SK-N-SH treated with all-trans-retinoic acid at 6 μM for 48 hours (cell line): ENCODE data around the gene HES6.

Experiments used
- RARB ChIP-seq: fragments of 250-450 bp; sonication (Bioruptor Pico); IDR thresholded peaks from 2 replicates; pipeline ENCODE4 v1.8.0; 2021; ENCODE audit warnings: mild to moderate bottlenecking, moderate library complexity
- SNAI2 ChIP-seq: fragments of 250-450 bp; sonication (Bioruptor Pico); IDR thresholded peaks from 2 replicates; pipeline ENCODE4 v1.5.0; 2020; ENCODE audit warnings: mild to moderate bottlenecking, moderate library complexity
- TCF4 ChIP-seq: fragments of 250-450 bp; sonication (Bioruptor Pico); IDR thresholded peaks from 2 replicates; pipeline ENCODE4 v1.8.0; 2021; ENCODE audit warnings: mild to moderate bottlenecking, moderate library complexity, borderline replicate concordance
- ZC3H10 ChIP-seq: fragments of 250-450 bp; sonication (Bioruptor Pico); IDR thresholded peaks from 2 replicates; pipeline ENCODE4 v1.5.1; 2021; ENCODE audit warnings: mild to moderate bottlenecking, moderate library complexity
- ZFP3 ChIP-seq: fragments of 250-450 bp; sonication (Bioruptor Pico); IDR thresholded peaks from 2 replicates; pipeline ENCODE4 v1.5.0; 2020; ENCODE audit warnings: mild to moderate bottlenecking, moderate library complexity
- ZFP30 ChIP-seq: fragments of 450-650 bp; formaldehyde crosslinking; IDR thresholded peaks from 2 replicates; pipeline ENCODE4 v1.5.0; 2022; ENCODE audit warnings: mild to moderate bottlenecking, moderate library complexity
- TF ChIP-seq, protein P1 (sequence below): fragments of 250-450 bp; sonication (Bioruptor Pico); IDR thresholded peaks from 2 replicates; pipeline ENCODE4 v1.5.1; 2020; ENCODE audit warnings: low read depth, mild to moderate bottlenecking, moderate library complexity
- TF ChIP-seq, protein P2 (sequence below): fragments of 250-450 bp; sonication (Bioruptor Pico); IDR thresholded peaks from 2 replicates; pipeline ENCODE4 v1.5.1; 2021; ENCODE audit warnings: mild to moderate bottlenecking, moderate library complexity
- TF ChIP-seq, protein P3 (sequence below): fragments of 250-450 bp; sonication (Bioruptor Pico); IDR thresholded peaks from 2 replicates; pipeline ENCODE4 v1.8.0; 2021; ENCODE audit warnings: low read depth, mild to moderate bottlenecking, moderate library complexity, borderline replicate concordance

DNA sequence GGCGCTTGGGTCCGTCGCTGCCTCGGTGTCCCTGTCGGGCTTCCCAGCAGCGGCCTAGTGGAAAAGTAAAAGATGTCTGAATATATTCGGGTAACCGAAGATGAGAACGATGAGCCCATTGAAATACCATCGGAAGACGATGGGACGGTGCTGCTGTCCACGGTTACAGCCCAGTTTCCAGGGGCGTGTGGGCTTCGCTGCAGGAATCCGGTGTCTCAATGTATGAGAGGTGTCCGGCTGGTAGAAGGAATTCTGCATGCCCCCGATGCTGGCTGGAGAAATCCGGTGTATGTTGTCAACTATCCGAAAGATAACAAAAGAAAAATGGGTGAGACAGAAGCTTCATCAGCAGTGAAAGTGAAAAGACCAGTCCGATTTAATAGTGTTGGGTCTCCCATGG is 8.0 kb downstream of the HES6 start:
- TF ChIP-seq ZFP30 (CRISPR knock-in tag) (no peak), ZFP3 (CRISPR knock-in tag) (no peak), RARB (CRISPR knock-in tag) (no peak), SNAI2 (CRISPR knock-in tag) (no peak), TCF4 (CRISPR knock-in tag) (no peak), ZC3H10 (CRISPR knock-in tag) (no peak)
- TF ChIP-seq, protein P1, sequence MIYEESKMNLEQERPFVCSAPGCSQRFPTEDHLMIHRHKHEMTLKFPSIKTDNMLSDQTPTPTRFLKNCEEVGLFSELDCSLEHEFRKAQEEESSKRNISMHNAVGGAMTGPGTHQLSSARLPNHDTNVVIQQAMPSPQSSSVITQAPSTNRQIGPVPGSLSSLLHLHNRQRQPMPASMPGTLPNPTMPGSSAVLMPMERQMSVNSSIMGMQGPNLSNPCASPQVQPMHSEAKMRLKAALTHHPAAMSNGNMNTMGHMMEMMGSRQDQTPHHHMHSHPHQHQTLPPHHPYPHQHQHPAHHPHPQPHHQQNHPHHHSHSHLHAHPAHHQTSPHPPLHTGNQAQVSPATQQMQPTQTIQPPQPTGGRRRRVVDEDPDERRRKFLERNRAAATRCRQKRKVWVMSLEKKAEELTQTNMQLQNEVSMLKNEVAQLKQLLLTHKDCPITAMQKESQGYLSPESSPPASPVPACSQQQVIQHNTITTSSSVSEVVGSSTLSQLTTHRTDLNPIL: no peak
- TF ChIP-seq, protein P2, sequence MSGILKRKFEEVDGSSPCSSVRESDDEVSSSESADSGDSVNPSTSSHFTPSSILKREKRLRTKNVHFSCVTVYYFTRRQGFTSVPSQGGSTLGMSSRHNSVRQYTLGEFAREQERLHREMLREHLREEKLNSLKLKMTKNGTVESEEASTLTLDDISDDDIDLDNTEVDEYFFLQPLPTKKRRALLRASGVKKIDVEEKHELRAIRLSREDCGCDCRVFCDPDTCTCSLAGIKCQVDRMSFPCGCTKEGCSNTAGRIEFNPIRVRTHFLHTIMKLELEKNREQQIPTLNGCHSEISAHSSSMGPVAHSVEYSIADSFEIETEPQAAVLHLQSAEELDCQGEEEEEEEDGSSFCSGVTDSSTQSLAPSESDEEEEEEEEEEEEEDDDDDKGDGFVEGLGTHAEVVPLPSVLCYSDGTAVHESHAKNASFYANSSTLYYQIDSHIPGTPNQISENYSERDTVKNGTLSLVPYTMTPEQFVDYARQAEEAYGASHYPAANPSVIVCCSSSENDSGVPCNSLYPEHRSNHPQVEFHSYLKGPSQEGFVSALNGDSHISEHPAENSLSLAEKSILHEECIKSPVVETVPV (CRISPR knock-in tag): no peak
- TF ChIP-seq, protein P3, sequence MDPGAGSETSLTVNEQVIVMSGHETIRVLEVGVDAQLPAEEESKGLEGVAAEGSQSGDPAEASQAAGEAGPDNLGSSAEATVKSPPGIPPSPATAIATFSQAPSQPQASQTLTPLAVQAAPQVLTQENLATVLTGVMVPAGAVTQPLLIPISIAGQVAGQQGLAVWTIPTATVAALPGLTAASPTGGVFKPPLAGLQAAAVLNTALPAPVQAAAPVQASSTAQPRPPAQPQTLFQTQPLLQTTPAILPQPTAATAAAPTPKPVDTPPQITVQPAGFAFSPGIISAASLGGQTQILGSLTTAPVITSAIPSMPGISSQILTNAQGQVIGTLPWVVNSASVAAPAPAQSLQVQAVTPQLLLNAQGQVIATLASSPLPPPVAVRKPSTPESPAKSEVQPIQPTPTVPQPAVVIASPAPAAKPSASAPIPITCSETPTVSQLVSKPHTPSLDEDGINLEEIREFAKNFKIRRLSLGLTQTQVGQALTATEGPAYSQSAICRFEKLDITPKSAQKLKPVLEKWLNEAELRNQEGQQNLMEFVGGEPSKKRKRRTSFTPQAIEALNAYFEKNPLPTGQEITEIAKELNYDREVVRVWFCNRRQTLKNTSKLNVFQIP: no peak
